Spleen (tissue), 3 donors: ENCODE measurements around the gene CHRNG.

Source experiments
- POLR2A ChIP-seq, 3 donors: fragments of 450-650 bp; IDR thresholded peaks; one replicate each; pipeline ENCODE4 v1.5.1; 2017; ENCODE audit warnings: antibody characterized with exemption in 3 of 3, mild to moderate bottlenecking in 1 of 3
- POLR2AphosphoS5 ChIP-seq, 3 donors: sonication (generic); formaldehyde crosslinking; IDR thresholded peaks; one replicate each; pipeline ENCODE4 v1.5.1; 2017; ENCODE audit warnings: antibody characterized with exemption in 3 of 3

GRCh38 chr2:232490221-232491138 is 49.0 kb upstream of the CHRNG start:
- no peak for TF ChIP-seq POLR2A (IDR thresholded peaks at IDR 0.05)
- no peak for TF ChIP-seq POLR2AphosphoS5 (IDR thresholded peaks at IDR 0.05)
